H1 (cell line): ENCODE measurements around the gene YIF1A. TPM values are rescaled to one million over a fixed set of nuclear protein-coding genes. Genes with fewer than 3 reads are reported as not detected.

Source experiments
- CTCF ChIA-PET: fragments of 300-600 bp; sonication (Branson Sonifier 250); formaldehyde crosslinking; loops from one replicate; lab custom pipeline; 2021; ENCODE audit not compliant: partially characterized antibody; lab: Charles Lee
- POLR2A ChIA-PET: fragments of 300-600 bp; sonication (Branson Sonifier 250); formaldehyde crosslinking; loops from one replicate; lab custom pipeline; 2021; ENCODE audit warnings: inconsistent platforms; ENCODE audit not compliant: partially characterized antibody; lab: Charles Lee
- DNase-seq, 2 experiments: peaks; one replicate each; pipeline versions ENCODE4 v3.0.0 to v3.0.0-alpha.2; 2010 to 2022; ENCODE audit warnings: low spot score in 2 of 2, low read depth in 1 of 2, mixed read lengths in 1 of 2
- FAIRE-seq: peaks from 2 replicates; lab custom pipeline; 2011; peaks lifted over from hg19 to GRCh38; lab: Jason Lieb, UNC
- H2AFZ ChIP-seq: 2 replicates; pipeline ENCODE4 v1.8.1; 2012; ENCODE audit warnings: low read length, inconsistent platforms
- H2AK5ac ChIP-seq: 2 replicates; pipeline ENCODE4 v1.6.1; 2013; ENCODE audit warnings: low read depth, low read length
- H2BK120ac ChIP-seq: replicated peaks from 2 replicates; pipeline ENCODE3; 2013; ENCODE audit warnings: low read depth, low read length, inconsistent platforms
- H2BK12ac ChIP-seq: 2 replicates; pipeline ENCODE4 v1.6.1; 2013; ENCODE audit warnings: low read depth, low read length
- H2BK15ac ChIP-seq: 2 replicates; pipeline ENCODE4 v1.6.1; 2013; ENCODE audit warnings: low read length
- H2BK20ac ChIP-seq: 2 replicates; pipeline ENCODE4 v1.6.1; 2013; ENCODE audit warnings: low read length
- H2BK5ac ChIP-seq: 2 replicates; pipeline ENCODE4 v1.6.1; 2013; ENCODE audit warnings: low read depth, low read length
- H3K14ac ChIP-seq: 2 replicates; pipeline ENCODE4 v1.6.1; 2013; ENCODE audit warnings: inconsistent platforms; ENCODE audit not compliant: insufficient read length
- H3K18ac ChIP-seq: 2 replicates; pipeline ENCODE4 v1.6.1; 2013; ENCODE audit warnings: low read length; ENCODE audit errors: extremely low read depth
- H3K23ac ChIP-seq: 2 replicates; pipeline ENCODE4 v1.6.1; 2013; ENCODE audit warnings: inconsistent platforms; ENCODE audit not compliant: insufficient read length
- H3K23me2 ChIP-seq: 2 replicates; pipeline ENCODE4 v1.6.1; 2013; ENCODE audit warnings: low read depth, low read length
- H3K27ac ChIP-seq: 2 replicates; pipeline ENCODE4 v1.6.1; 2011; ENCODE audit warnings: low read depth, low read length, inconsistent platforms
- H3K27me3 ChIP-seq, 4 experiments: replicated peaks in 1 of 4; 1 replicate in 1 of 4; 2 replicates in 3 of 4; pipeline versions ENCODE4 v1.6.1 to v1.8.1; 2011 to 2013; ENCODE audit warnings: low read length in 3 of 4, mild to moderate bottlenecking in 3 of 4, inconsistent platforms in 2 of 4, mixed read lengths in 2 of 4, moderate library complexity in 1 of 4; ENCODE audit not compliant: control insufficient read depth in 3 of 4, insufficient read depth in 3 of 4; ENCODE audit errors: extremely low read depth in 1 of 4
- H3K36me3 ChIP-seq, 4 experiments: 2 replicates each; pipeline versions ENCODE4 v1.6.1 to v1.8.1; 2011 to 2013; ENCODE audit warnings: mild to moderate bottlenecking in 4 of 4, low read length in 3 of 4, moderate library complexity in 2 of 4, control low read depth in 1 of 4, inconsistent platforms in 1 of 4; ENCODE audit not compliant: insufficient read depth in 4 of 4, control insufficient read depth in 2 of 4
- H3K4ac ChIP-seq: replicated peaks from 2 replicates; pipeline ENCODE3; 2013; ENCODE audit warnings: low read length, low read depth, mixed read lengths, inconsistent platforms; ENCODE audit not compliant: insufficient read length
- H3K4me1 ChIP-seq, 4 experiments: replicated peaks in 1 of 4; 1 replicate in 1 of 4; 2 replicates in 3 of 4; pipeline versions ENCODE4 v1.6.1 to v1.8.1; 2011 to 2013; ENCODE audit warnings: low read length in 3 of 4, inconsistent platforms in 2 of 4, mixed read lengths in 1 of 4; ENCODE audit not compliant: insufficient read depth in 4 of 4, control insufficient read depth in 3 of 4
- H3K4me2 ChIP-seq, 2 experiments: 2 replicates each; pipeline versions ENCODE4 v1.6.1 to v1.8.1; 2011 to 2013; ENCODE audit warnings: low read depth in 2 of 2, low read length in 2 of 2, control low read depth in 1 of 2, inconsistent platforms in 1 of 2, mild to moderate bottlenecking in 1 of 2; ENCODE audit not compliant: insufficient read depth in 1 of 2
- H3K4me3 ChIP-seq, 4 experiments: fragments of 200-600, 300-600 bp in 1 of 4; sonication (generic), shearing (Covaris generic), sonication (Bioruptor Twin) in 1 of 4; 2 replicates each; pipeline versions ENCODE4 v1.5.1 to v1.8.1; 2011 to 2016; ENCODE audit warnings: low read length in 4 of 4, low read depth in 3 of 4, control low read depth in 2 of 4, inconsistent platforms in 2 of 4, mild to moderate bottlenecking in 2 of 4, mixed read lengths in 1 of 4, moderate library complexity in 1 of 4; ENCODE audit not compliant: insufficient read depth in 2 of 4; ENCODE audit errors: extremely low read depth in 1 of 4
- H3K56ac ChIP-seq: replicated peaks from 2 replicates; pipeline ENCODE3; 2013; ENCODE audit warnings: low read depth, mild to moderate bottlenecking, mixed read lengths, low read length, inconsistent platforms; ENCODE audit not compliant: insufficient read length
- H3K79me1 ChIP-seq: 2 replicates; pipeline ENCODE4 v1.6.1; 2013; ENCODE audit warnings: low read depth, low read length, control low read depth
- H3K79me2 ChIP-seq, 2 experiments: 2 replicates each; pipeline versions ENCODE4 v1.6.1 to v1.8.1; 2012 to 2013; ENCODE audit warnings: low read length in 2 of 2, mild to moderate bottlenecking in 2 of 2, inconsistent platforms in 1 of 2; ENCODE audit not compliant: insufficient read depth in 2 of 2, control insufficient read depth in 1 of 2
- H3K9ac ChIP-seq, 4 experiments: replicated peaks in 1 of 4; 1 replicate in 1 of 4; 2 replicates in 3 of 4; pipeline versions ENCODE4 v1.6.1 to v1.8.1; 2011 to 2013; ENCODE audit warnings: low read depth in 3 of 4, low read length in 3 of 4, control low read depth in 2 of 4, mild to moderate bottlenecking in 2 of 4, moderate library complexity in 2 of 4, inconsistent platforms in 1 of 4; ENCODE audit errors: extremely low read depth in 1 of 4
- H3K9me3 ChIP-seq, 2 experiments: 2 replicates each; pipeline versions ENCODE4 v1.6.1 to v1.8.1; 2012 to 2013; ENCODE audit warnings: mild to moderate bottlenecking in 2 of 2, moderate library complexity in 2 of 2, control low read depth in 1 of 2, inconsistent platforms in 1 of 2, low read depth in 1 of 2, low read length in 1 of 2, mixed read lengths in 1 of 2; ENCODE audit not compliant: insufficient read depth in 2 of 2
- H4K20me1 ChIP-seq, 2 experiments: replicated peaks in 1 of 2; 2 replicates each; pipeline versions ENCODE3 to v1.8.1; 2011 to 2013; ENCODE audit warnings: inconsistent platforms in 2 of 2, low read length in 2 of 2, mild to moderate bottlenecking in 1 of 2; ENCODE audit not compliant: insufficient read depth in 2 of 2, control insufficient read depth in 1 of 2
- H4K5ac ChIP-seq: 2 replicates; pipeline ENCODE4 v1.6.1; 2013; ENCODE audit warnings: low read length, low read depth, mixed read lengths, inconsistent platforms; ENCODE audit not compliant: insufficient read length
- H4K8ac ChIP-seq: 2 replicates; pipeline ENCODE4 v1.8.0; 2013; ENCODE audit warnings: mild to moderate bottlenecking, moderate library complexity, low read length, inconsistent platforms; ENCODE audit not compliant: insufficient read depth; ENCODE audit errors: extremely low read depth
- H4K91ac ChIP-seq: replicated peaks from 2 replicates; pipeline ENCODE3; 2013; ENCODE audit warnings: low read length, mixed read lengths, inconsistent platforms; ENCODE audit not compliant: insufficient read length
- CBX5 ChIP-seq: fragments of 300-800, 300-1000 bp; sonication (generic); IDR thresholded peaks from 2 replicates; pipeline ENCODE4 v1.7.1; 2016; ENCODE audit warnings: antibody characterized with exemption, low read length, low read depth
- SAP30 ChIP-seq: fragments of 300-600 bp; sonication (generic); IDR thresholded peaks from 2 replicates; pipeline ENCODE4 v1.7.1; 2012; ENCODE audit warnings: low read length, moderate library complexity, mild to moderate bottlenecking, inconsistent platforms; ENCODE audit not compliant: insufficient read depth, insufficient replicate concordance
- WGBS, 2 experiments: shearing (Covaris generic) in 1 of 2; methylation state at CpG; one replicate each; pipeline versions ENCODE4 v1.1.6 to v1.1.7; 2013 to 2015; ENCODE audit warnings: low lambda C conversion rate in 2 of 2, mixed read lengths in 2 of 2, inconsistent platforms in 1 of 2, low coverage in 1 of 2, missing lambda C conversion rate in 1 of 2; ENCODE audit not compliant: insufficient replicate concordance in 2 of 2, insufficient coverage in 1 of 2, insufficient read length in 1 of 2; ENCODE audit errors: extremely low coverage in 1 of 2, missing lambda C conversion rate in 1 of 2; 5-methylcytosine and 5-hydroxymethylcytosine counted together
- polyA plus RNA-seq, 7 experiments: library from polyadenylated mRNA; depleted of rRNA in 3 of 7; stranded (reverse) in 5 of 7; unstranded in 2 of 7; fragments of >200 nt in 5 of 7; fragments of 200-250 nt in 2 of 7; gene quantifications; 1 replicate in 5 of 7; 2 replicates in 1 of 7; 4 replicates in 1 of 7; pipeline versions ENCODE4 v1.2.1 to v1.2.3, GENCODE V29; 2011 to 2013; ENCODE audit warnings: missing spikeins in 2 of 7, mixed read lengths in 2 of 7
- total RNA-seq: library from RNA; stranded (reverse); fragmentation: NEBNext Ultra II Directional; extraction: Animal tissue kit (Norgen Biotek cat#: 25700); gene quantifications from 2 replicates; pipeline ENCODE4 v1.2.1, GENCODE V29; 2021

YIF1A gene
- total and polyA plus RNA-seq, 2 of the 8 experiments (the other 6 are each of a cell fraction or from before 2014, with no cell fraction given), result 70.1 to 178 TPM

GRCh38 chr11:66290330-66290621 lies 1.3 kb upstream of the YIF1A start:
- H2BK12ac ChIP-seq, result no peak overlapping the region
- no peak overlapping the region for H2BK20ac ChIP-seq
- H4K20me1 ChIP-seq, result peaks cover 4 to 9% of the 10 kb centered on the region in 2 experiments
- POLR2A ChIA-PET, result interaction anchor here (1.6 to 4.5 kb wide), 4 partner anchors 10 to 42 kb away, joined by 8 to 29 read pairs (median 18); partner anchors contain the start of gene RAB1B
- H3K14ac ChIP-seq, result no peak overlapping the region
- H3K23ac ChIP-seq, result no peak overlapping the region
- H3K79me2 ChIP-seq, result peaks cover 0 to 9% of the 10 kb centered on the region in 2 experiments; a peak in 1 of 4 replicates
- H4K8ac ChIP-seq, result no peak overlapping the region
- H3K79me1 ChIP-seq, result peaks cover 6% of the 10 kb centered on the region
- no peak overlapping the region for H2BK120ac ChIP-seq
- DNase-seq (no peak), FAIRE-seq (no peak)
- H4K91ac ChIP-seq, result no peak overlapping the region
- H3K36me3 ChIP-seq, result no peaks in the 10 kb centered on the region
- H3K56ac ChIP-seq, result no peak overlapping the region
- H3K27me3 ChIP-seq, result peaks cover 2 to 28% (median 18%) of the 10 kb centered on the region in 4 experiments
- peaks cover 12% of the 10 kb centered on the region; the same call in 1 of the 2 replicates for H3K23me2 ChIP-seq
- H2AK5ac ChIP-seq, result no peak overlapping the region
- H3K4ac ChIP-seq, result no peak overlapping the region
- H3K27ac ChIP-seq, result no peak overlapping the region
- WGBS, 2 experiments, result 86% methylated on average over 2 of the region's 2 CpGs; no CpG with 5 or more reads in 1 of the 2 experiments
- peak overlapping the region; percentile 74 to 86; a peak in 2 of 4 replicates for H3K4me2 ChIP-seq
- CTCF ChIA-PET, result interaction anchor here (1.0 to 6.9 kb wide), 6 partner anchors 8 to 68 kb away, joined by 3 to 57 read pairs (median 6); no protein-coding TSS in a partner anchor
- peaks cover 0 to 21% (median 6%) of the 10 kb centered on the region in 4 experiments; a peak in 5 of 7 replicates for H3K4me1 ChIP-seq
- H3K9ac ChIP-seq, result no peak overlapping the region; a peak in 1 of 7 replicates
- H3K18ac ChIP-seq, result no peak overlapping the region
- no peak overlapping the region for H2AFZ ChIP-seq
- H2BK15ac ChIP-seq, result 0 out of 2 replicates have a peak overlapping the region, but pooled peaks have one; percentile 23
- no peaks in the 10 kb centered on the region for H3K9me3 ChIP-seq
- peak overlapping the region in 1 of 4 experiments; percentile 91; a peak in 1 of 8 replicates for H3K4me3 ChIP-seq
- H4K5ac ChIP-seq, result no peak overlapping the region
- no peak overlapping the region for H2BK5ac ChIP-seq
- TF ChIP-seq CBX5, result no peak
- no peak for TF ChIP-seq SAP30
